ENCODE data around the gene FAF1. TPM values are rescaled to one million over a fixed set of nuclear protein-coding genes. Genes with fewer than 3 reads are reported as not detected.

Gene FAF1
- total and polyA plus RNA-seq, 2 donors (not counting 3 experiments of a cell fraction or from before 2014, with no cell fraction given): 9.0 to 57.6 TPM

DNA sequence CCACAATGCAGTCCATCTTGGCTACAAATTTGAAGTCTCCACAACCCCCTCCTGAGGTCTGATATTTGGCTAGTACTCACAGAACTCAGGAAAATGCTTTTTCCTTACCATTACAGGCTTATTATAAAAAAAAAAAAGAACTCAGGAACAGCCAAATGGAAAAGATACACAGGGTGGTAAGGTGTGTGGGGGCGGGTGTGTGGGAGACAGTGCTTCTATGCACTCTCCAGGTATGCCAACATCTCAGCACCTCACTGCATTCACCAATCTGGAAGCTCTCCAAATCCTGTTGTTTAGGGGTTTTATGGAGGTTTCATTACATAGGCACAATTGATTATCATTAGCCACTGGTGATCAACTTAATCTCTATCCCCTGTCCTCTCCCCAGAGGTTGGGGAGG is 126.9 kb downstream of the FAF1 start:
- H3K4me1 ChIP-seq (ENCODE audit: control insufficient read depth, extremely low read depth, insufficient read depth, low read length): no peaks in the 10 kb centered on the region
- no peaks in the 10 kb centered on the region for H4K20me1 ChIP-seq (replicated peaks; ENCODE audit: control insufficient read depth, extremely low read depth, insufficient read depth, low read length)
- no peaks in the 10 kb centered on the region for H3K79me2 ChIP-seq (ENCODE audit: control insufficient read depth, insufficient read depth, low read length)
- intact Hi-C loops (cut with micrococcal nuclease) (no loop called here), dilution Hi-C loops (cut with MboI; ENCODE audit: extremely low pct_ligation_motif_present, low sequenced_read_pairs) (no loop called here)
- H2AFZ ChIP-seq (ENCODE audit: low read depth, low read length): no peak overlapping the region
- POLR2A ChIA-PET: no interaction called here
- H3K36me3 ChIP-seq (ENCODE audit: control insufficient read depth in 2 of 2, extremely low read depth in 1 of 2, insufficient read depth in 2 of 2, low read length in 2 of 2): no peaks in the 10 kb centered on the region
- DNase-seq (ENCODE audit: low read depth, low spot score): no peak
- no peak overlapping the region for H3K4me3 ChIP-seq (replicated peaks in 1 of 3; ENCODE audit: insufficient read depth in 1 of 3, low read depth in 1 of 3, low read length in 3 of 3)
- no peak overlapping the region for H3K27ac ChIP-seq (ENCODE audit: insufficient read depth, low read depth, low read length)
- no peaks in the 10 kb centered on the region for H3K27me3 ChIP-seq (ENCODE audit: control insufficient read depth in 2 of 2, insufficient read depth in 2 of 2, low read length in 2 of 2)
- TF ChIP-seq MYC (IDR thresholded peaks at IDR 0.05; ENCODE audit: low read depth, low read length) (no peak), POLR2AphosphoS5 (IDR thresholded peaks at IDR 0.05; ENCODE audit: insufficient read depth, low read depth, low read length) (no peak), FOS (IDR thresholded peaks at IDR 0.05; ENCODE audit: borderline replicate concordance, insufficient read depth, low read length) (no peak), JUN (IDR thresholded peaks at IDR 0.05; ENCODE audit: borderline replicate concordance, insufficient read depth, insufficient read length, low read depth) (no peak), EZH2 (IDR thresholded peaks at IDR 0.05; ENCODE audit: borderline replicate concordance, low read depth, low read length, severe bottlenecking) (no peak), POLR2A (IDR thresholded peaks at IDR 0.05; ENCODE audit: low read depth, low read length) (no peak), GATA2 (IDR thresholded peaks at IDR 0.05; ENCODE audit: insufficient read depth, insufficient read length, low read depth, low read length) (no peak)
- TF ChIP-seq, protein P1, sequence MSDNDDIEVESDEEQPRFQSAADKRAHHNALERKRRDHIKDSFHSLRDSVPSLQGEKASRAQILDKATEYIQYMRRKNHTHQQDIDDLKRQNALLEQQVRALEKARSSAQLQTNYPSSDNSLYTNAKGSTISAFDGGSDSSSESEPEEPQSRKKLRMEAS (IDR thresholded peaks at IDR 0.05; ENCODE audit: insufficient read depth, insufficient read length): no peak
- TF ChIP-seq, protein P2, sequence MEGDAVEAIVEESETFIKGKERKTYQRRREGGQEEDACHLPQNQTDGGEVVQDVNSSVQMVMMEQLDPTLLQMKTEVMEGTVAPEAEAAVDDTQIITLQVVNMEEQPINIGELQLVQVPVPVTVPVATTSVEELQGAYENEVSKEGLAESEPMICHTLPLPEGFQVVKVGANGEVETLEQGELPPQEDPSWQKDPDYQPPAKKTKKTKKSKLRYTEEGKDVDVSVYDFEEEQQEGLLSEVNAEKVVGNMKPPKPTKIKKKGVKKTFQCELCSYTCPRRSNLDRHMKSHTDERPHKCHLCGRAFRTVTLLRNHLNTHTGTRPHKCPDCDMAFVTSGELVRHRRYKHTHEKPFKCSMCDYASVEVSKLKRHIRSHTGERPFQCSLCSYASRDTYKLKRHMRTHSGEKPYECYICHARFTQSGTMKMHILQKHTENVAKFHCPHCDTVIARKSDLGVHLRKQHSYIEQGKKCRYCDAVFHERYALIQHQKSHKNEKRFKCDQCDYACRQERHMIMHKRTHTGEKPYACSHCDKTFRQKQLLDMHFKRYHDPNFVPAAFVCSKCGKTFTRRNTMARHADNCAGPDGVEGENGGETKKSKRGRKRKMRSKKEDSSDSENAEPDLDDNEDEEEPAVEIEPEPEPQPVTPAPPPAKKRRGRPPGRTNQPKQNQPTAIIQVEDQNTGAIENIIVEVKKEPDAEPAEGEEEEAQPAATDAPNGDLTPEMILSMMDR (IDR thresholded peaks at IDR 0.05; ENCODE audit: extremely low read depth in 1 of 2, insufficient read depth in 1 of 2, low read depth in 1 of 2, low read length in 2 of 2): no peak
- H3K9me1 ChIP-seq (replicated peaks; ENCODE audit: control insufficient read depth, extremely low read depth, insufficient read depth, low read length): no peaks in the 10 kb centered on the region
- CTCF ChIA-PET: interaction anchor here (0.5 to 1.2 kb wide), 2 partner anchors 29 to 224 kb away, joined by 3 to 4 read pairs; no protein-coding TSS in a partner anchor
- no peak for FAIRE-seq
- H3K9me3 ChIP-seq (replicated peaks; ENCODE audit: control insufficient read depth, insufficient read depth, low read length): no peaks in the 10 kb centered on the region
- H3K9ac ChIP-seq (replicated peaks; ENCODE audit: extremely low read depth, insufficient read depth, low read length): no peak overlapping the region
- BruUV-seq (replicated peaks): no TSS peak
- H3K4me2 ChIP-seq (ENCODE audit: insufficient read depth, low read length): no peak overlapping the region
